Stomach (tissue), 9 donors: ENCODE data around the gene VPS13D. TPM values are rescaled to one million over a fixed set of nuclear protein-coding genes. Genes with fewer than 3 reads are reported as not detected.

Source experiments
- DNase-seq, 2 donors: peaks; one replicate each; pipeline versions ENCODE4 v3.0.0 to v3.0.0-alpha.2; 2013 to 2019
- H3K27ac ChIP-seq, 5 donors: fragments of 200-600 bp in 4 of 5; sonication (generic) in 4 of 5; one replicate each; pipeline ENCODE4 v1.5.1; 2013 to 2019; ENCODE audit warnings: mild to moderate bottlenecking in 1 of 5, moderate library complexity in 1 of 5
- H3K27me3 ChIP-seq, 3 donors: fragments of 200-600 bp; sonication (generic); one replicate each; pipeline ENCODE4 v1.5.1; 2017 to 2019; ENCODE audit warnings: mixed run types in 1 of 3
- H3K36me3 ChIP-seq, 4 donors: fragments of 200-600 bp; sonication (generic); 1 replicate in 3 of 4; 2 replicates in 1 of 4; pipeline ENCODE4 v1.5.1; 2016 to 2019
- H3K4me1 ChIP-seq, 4 donors: fragments of 200-600 bp; sonication (generic); one replicate each; pipeline ENCODE4 v1.5.1; 2016 to 2019
- H3K4me3 ChIP-seq, 4 donors: fragments of 200-600 bp; sonication (generic) in 3 of 4; one replicate each; pipeline ENCODE4 v1.5.1; 2016 to 2019; ENCODE audit warnings: mild to moderate bottlenecking in 1 of 4
- H3K9me3 ChIP-seq, 4 donors: fragments of 200-600 bp; sonication (generic); one replicate each; pipeline ENCODE4 v1.5.1; 2016 to 2019
- EP300 ChIP-seq: sonication (generic); formaldehyde crosslinking; IDR thresholded peaks from one replicate; pipeline ENCODE4 v1.6.1; 2017; ENCODE audit warnings: antibody characterized with exemption
- POLR2A ChIP-seq, 4 donors: fragments of 450-650 bp; IDR thresholded peaks; one replicate each; pipeline ENCODE4 v1.6.1; 2016; ENCODE audit warnings: antibody characterized with exemption in 4 of 4, control low read depth in 2 of 4, mild to moderate bottlenecking in 1 of 4, moderate library complexity in 1 of 4
- POLR2AphosphoS5 ChIP-seq, 3 donors: sonication (generic); formaldehyde crosslinking; IDR thresholded peaks; one replicate each; pipeline ENCODE4 v1.6.1; 2016; ENCODE audit warnings: antibody characterized with exemption in 3 of 3
- WGBS, 5 donors: extraction: QIAGEN DNeasy Blood & Tissue Kit in 3 of 5; methylation state at CpG; one replicate each; pipeline versions ENCODE4 v1.1.5 to v1.1.7; 2013 to 2018; 5-methylcytosine and 5-hydroxymethylcytosine counted together
- intact Hi-C: fragments of 100-400 bp; cut with DNase I; formaldehyde crosslinking; loops from one replicate; pipeline ENCODE4 v1.15.1; 2023; ENCODE audit warnings: low total_unique reads
- polyA plus RNA-seq, 3 donors: library from polyadenylated mRNA; stranded (reverse); fragments of 200-250 nt; gene quantifications; one replicate each; pipeline ENCODE4 v1.2.3, GENCODE V29; 2013
- total RNA-seq, 5 donors: library from RNA; depleted of rRNA; stranded (reverse); fragments of >200 nt; gene quantifications; one replicate each; pipeline versions ENCODE4 v1.1.0 to v1.2.3, GENCODE V29; 2014 to 2016
- TF ChIP-seq, protein P1 (sequence below), 7 experiments: fragments of 450-650 bp in 4 of 7; fragments of 200-600 bp in 3 of 7; sonication (generic) in 3 of 7; IDR thresholded peaks; one replicate each; pipeline ENCODE4 v1.5.1; 2016 to 2019; ENCODE audit warnings: antibody characterized with exemption in 7 of 7, control low read depth in 2 of 7, mild to moderate bottlenecking in 1 of 7
- donor health status: healthy with polysubstance abuse.
- donor health status: Bipolar disorder and iron deficiency.
- donor health status: healthy.

VPS13D gene
- total and polyA plus RNA-seq, 8 donors = 6.7 to 106 (median 66.5) TPM

DNA sequence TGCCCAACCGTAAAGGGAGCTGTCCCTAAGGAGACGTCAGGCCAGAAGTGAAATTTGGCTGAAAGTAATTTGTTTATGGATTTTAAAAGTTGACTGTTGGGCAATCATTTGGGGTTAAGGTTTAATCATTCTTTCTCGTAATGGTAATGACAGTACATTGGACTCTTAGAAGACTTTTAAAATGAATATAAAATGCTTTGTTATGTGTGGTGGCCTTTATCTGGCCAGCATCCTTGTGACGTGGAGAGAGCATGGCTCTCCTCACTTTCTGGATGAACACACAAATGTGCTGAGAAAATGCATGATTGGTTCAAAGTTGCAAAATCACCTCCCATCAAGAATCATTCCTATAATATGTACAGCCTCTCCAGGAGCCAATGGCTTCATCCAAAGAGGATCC lies 227.9 kb downstream of the VPS13D start:
- whole genome bisulfite sequencing, 5 donors = 57 to 81% (median 70%) methylated on average over 4 of the region's 4 CpGs
- Histone ChIP-seq H3K27ac (peak overlapping the region in 4 of 5 donors; percentile 66 to 81 (median 77)), H3K9me3 (no peaks in the 10 kb centered on the region), H3K36me3 (peaks cover 4 to 24% (median 16%) of the 10 kb centered on the region in 4 donors), H3K4me3 (no peak overlapping the region), H3K27me3 (no peaks in the 10 kb centered on the region), H3K4me1 (peaks cover 49 to 89% (median 69%) of the 10 kb centered on the region in 4 donors)
- no peak for DNase-seq
- TF ChIP-seq, protein P1, sequence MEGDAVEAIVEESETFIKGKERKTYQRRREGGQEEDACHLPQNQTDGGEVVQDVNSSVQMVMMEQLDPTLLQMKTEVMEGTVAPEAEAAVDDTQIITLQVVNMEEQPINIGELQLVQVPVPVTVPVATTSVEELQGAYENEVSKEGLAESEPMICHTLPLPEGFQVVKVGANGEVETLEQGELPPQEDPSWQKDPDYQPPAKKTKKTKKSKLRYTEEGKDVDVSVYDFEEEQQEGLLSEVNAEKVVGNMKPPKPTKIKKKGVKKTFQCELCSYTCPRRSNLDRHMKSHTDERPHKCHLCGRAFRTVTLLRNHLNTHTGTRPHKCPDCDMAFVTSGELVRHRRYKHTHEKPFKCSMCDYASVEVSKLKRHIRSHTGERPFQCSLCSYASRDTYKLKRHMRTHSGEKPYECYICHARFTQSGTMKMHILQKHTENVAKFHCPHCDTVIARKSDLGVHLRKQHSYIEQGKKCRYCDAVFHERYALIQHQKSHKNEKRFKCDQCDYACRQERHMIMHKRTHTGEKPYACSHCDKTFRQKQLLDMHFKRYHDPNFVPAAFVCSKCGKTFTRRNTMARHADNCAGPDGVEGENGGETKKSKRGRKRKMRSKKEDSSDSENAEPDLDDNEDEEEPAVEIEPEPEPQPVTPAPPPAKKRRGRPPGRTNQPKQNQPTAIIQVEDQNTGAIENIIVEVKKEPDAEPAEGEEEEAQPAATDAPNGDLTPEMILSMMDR (IDR thresholded peaks at IDR 0.05) = no peak
- peak; percentile 7 for TF ChIP-seq EP300
- TF ChIP-seq POLR2AphosphoS5 (IDR thresholded peaks at IDR 0.05) = peak; percentile 9 to 67 (median 50)
- TF ChIP-seq POLR2A (IDR thresholded peaks at IDR 0.05) = no peak
- intact Hi-C loops = no loop called here

DNA sequence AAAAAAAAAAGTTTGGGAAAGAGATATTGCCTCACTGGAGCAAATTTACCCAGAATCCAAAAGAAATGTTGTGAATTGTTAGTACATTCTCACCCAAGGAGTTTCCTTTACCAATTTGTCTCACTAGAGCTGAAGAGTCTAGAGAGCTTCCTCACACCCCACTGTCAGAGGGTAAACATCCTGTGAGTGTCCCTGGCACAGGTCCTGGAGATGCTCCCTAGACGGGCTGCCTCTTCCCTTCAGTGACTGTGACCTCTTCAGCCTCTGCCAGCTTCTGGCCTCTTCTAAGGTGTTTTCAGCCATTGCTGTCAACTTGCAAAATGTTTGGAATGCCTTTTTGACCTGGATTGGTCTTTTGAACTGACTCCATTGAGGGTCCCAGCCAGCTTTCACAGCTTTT lies 228.7 kb downstream of the VPS13D start:
- peaks cover 4 to 24% (median 16%) of the 10 kb centered on the region in 4 donors for H3K36me3 ChIP-seq
- 47 to 83% (median 63%) methylated on average over 1 of the region's 1 CpG for WGBS, 5 donors
- TF ChIP-seq EP300 (no peak), POLR2AphosphoS5 (IDR thresholded peaks at IDR 0.05) (no peak), POLR2A (IDR thresholded peaks at IDR 0.05) (no peak)
- TF ChIP-seq, protein P1 (IDR thresholded peaks at IDR 0.05) = no peak
- no peaks in the 10 kb centered on the region for H3K27me3 ChIP-seq
- H3K27ac ChIP-seq = peak overlapping the region in 4 of 5 donors; percentile 66 to 81 (median 77)
- DNase-seq = no peak
- H3K9me3 ChIP-seq = no peaks in the 10 kb centered on the region
- H3K4me3 ChIP-seq = no peak overlapping the region
- H3K4me1 ChIP-seq = peaks cover 49 to 89% (median 69%) of the 10 kb centered on the region in 4 donors
- intact Hi-C loops = no loop called here

DNA sequence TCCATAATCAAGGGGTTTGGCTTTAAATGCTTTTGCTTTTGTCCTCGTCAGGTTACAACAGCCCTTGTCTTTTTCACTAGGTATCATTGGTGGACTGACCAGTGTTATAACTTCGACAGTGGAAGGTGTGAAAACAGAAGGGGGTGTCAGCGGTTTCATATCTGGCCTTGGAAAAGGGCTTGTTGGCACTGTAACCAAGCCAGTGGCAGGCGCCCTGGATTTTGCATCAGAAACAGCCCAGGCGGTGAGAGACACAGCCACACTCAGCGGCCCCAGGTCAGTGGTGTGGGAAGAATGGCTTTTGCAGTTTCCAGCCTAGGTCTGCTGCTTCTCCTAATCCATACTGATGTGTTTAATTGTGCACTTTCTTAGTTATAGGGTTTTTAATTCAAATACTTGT lies 230.3 kb downstream of the VPS13D start:
- 41 to 70% (median 50%) methylated on average over 6 of the region's 6 CpGs for WGBS, 5 donors

GRCh38 chr1:12460911-12461621 lies 231.2 kb downstream of the VPS13D start:
- no peaks in the 10 kb centered on the region for H3K27me3 ChIP-seq
- intact Hi-C loops = no loop called here
- H3K9me3 ChIP-seq = no peaks in the 10 kb centered on the region
- peak; percentile 81 to 90 for DNase-seq
- H3K36me3 ChIP-seq = peaks cover 1 to 22% (median 13%) of the 10 kb centered on the region in 4 donors
- no peak overlapping the region for H3K4me3 ChIP-seq
- whole genome bisulfite sequencing, 5 donors = 18 to 28% (median 24%) methylated on average over 6 of the region's 6 CpGs
- H3K4me1 ChIP-seq = peaks cover 45 to 86% (median 74%) of the 10 kb centered on the region in 4 donors
- H3K27ac ChIP-seq = peak overlapping the region; percentile 28 to 83 (median 80)
- TF ChIP-seq POLR2AphosphoS5 (IDR thresholded peaks at IDR 0.05) (peak in 2 of 3 donors; percentile 49 to 64), POLR2A (IDR thresholded peaks at IDR 0.05) (no peak)

More for the DNA sequence above, 230.3 kb downstream of the VPS13D start:
- no peaks in the 10 kb centered on the region for H3K9me3 ChIP-seq
- no peak overlapping the region for H3K4me3 ChIP-seq
- intact Hi-C loops = no loop called here
- H3K27me3 ChIP-seq = no peaks in the 10 kb centered on the region
- peaks cover 44 to 89% (median 69%) of the 10 kb centered on the region in 4 donors for H3K4me1 ChIP-seq
- H3K36me3 ChIP-seq = peaks cover 4 to 24% (median 16%) of the 10 kb centered on the region in 4 donors
- peak in 1 of 2 donors; percentile 43 for DNase-seq
- no peak for TF ChIP-seq EP300
- no peak for TF ChIP-seq POLR2AphosphoS5 (IDR thresholded peaks at IDR 0.05)
- no peak for TF ChIP-seq POLR2A (IDR thresholded peaks at IDR 0.05)
- TF ChIP-seq, protein P1 (IDR thresholded peaks at IDR 0.05) = no peak
- peak overlapping the region; percentile 67 to 83 (median 80) for H3K27ac ChIP-seq
